ENCODE measurements around the gene ZBTB42. TPM values are rescaled to one million over a fixed set of nuclear protein-coding genes. Genes with fewer than 3 reads are reported as not detected.
A peak's percentile ranks its signal among the peaks of the same experiment; 100 is the strongest.

Gene ZBTB42
- total and polyA plus RNA-seq, 2 of the 13 experiments (the other 11 are each of a cell fraction or from before 2014, with no cell fraction given), result 2.8 to 4.2 TPM

GRCh38 chr14:104768437-104769323 lies 32.2 kb upstream of the ZBTB42 start (continued):
- TF ChIP-seq ZNF687 (CRISPR knock-in tag; IDR thresholded peaks at IDR 0.05), result peak; percentile 90
- TF ChIP-seq DRAP1 (CRISPR knock-in tag; IDR thresholded peaks at IDR 0.05), result no peak
- TF ChIP-seq SIN3B (IDR thresholded peaks at IDR 0.05; ENCODE audit: low read length), result no peak
- TF ChIP-seq ZNF609 (CRISPR knock-in tag; IDR thresholded peaks at IDR 0.05; ENCODE audit: borderline replicate concordance), result peak; percentile 74; the same call in 1 of the 2 replicates
- TF ChIP-seq ZBTB40 (IDR thresholded peaks at IDR 0.05), result no peak
- peak; percentile 39; the same call in 1 of the 2 replicates for TF ChIP-seq ZBTB40 (CRISPR knock-in tag; IDR thresholded peaks at IDR 0.05)
- no peak for TF ChIP-seq RFXANK (CRISPR knock-in tag; IDR thresholded peaks at IDR 0.05)

Measured in HepG2 (cell line).